Activated B cell treated with CpG ODN at 0.5 μM for 24 hours (primary cell): ENCODE results near the gene FARP1. TPM values are rescaled to one million over a fixed set of nuclear protein-coding genes. Genes with fewer than 3 reads are reported as not detected.

ENCODE experiments used
- ATAC-seq: fragments of 200-7000 bp; cut with Tn5 transposase; one replicate; pipeline ENCODE4 v1.10.0; 2021; ENCODE audit warnings: low read depth, mild to moderate bottlenecking, moderate library complexity
- CTCF ChIA-PET: fragments of 350-600 bp; sonication (Branson Sonifier 250); formaldehyde crosslinking; loops from one replicate; lab custom pipeline; 2021; ENCODE audit warnings: antibody characterized with exemption; lab: Charles Lee
- POLR2A ChIA-PET: fragments of 350-600 bp; sonication (Branson Sonifier 250); formaldehyde crosslinking; loops from one replicate; lab custom pipeline; 2021; ENCODE audit warnings: antibody characterized with exemption; lab: Charles Lee
- DNase-seq: peaks from one replicate; pipeline ENCODE4 v3.0.0; 2022
- H3K27ac Mint-ChIP-seq: one replicate; pipeline ENCODE4 v1.8.0; 2020; ENCODE audit warnings: mixed read lengths
- H3K27me3 Mint-ChIP-seq: one replicate; pipeline ENCODE4 v1.8.0; 2021; ENCODE audit warnings: mixed read lengths
- H3K36me3 Mint-ChIP-seq: one replicate; pipeline ENCODE4 v1.8.0; 2021; ENCODE audit warnings: low read depth, mixed read lengths
- H3K4me1 Mint-ChIP-seq: one replicate; pipeline ENCODE4 v1.8.0; 2021; ENCODE audit warnings: mixed read lengths
- H3K4me3 Mint-ChIP-seq: one replicate; pipeline ENCODE4 v1.8.0; 2020; ENCODE audit warnings: mild to moderate bottlenecking, mixed read lengths
- H3K9me3 Mint-ChIP-seq: one replicate; pipeline ENCODE4 v1.8.0; 2020; ENCODE audit warnings: mixed read lengths
- CTCF ChIP-seq: fragments of 200-600 bp; IDR thresholded peaks from one replicate; pipeline ENCODE4 v1.8.0; 2022; ENCODE audit warnings: antibody characterized with exemption, mild to moderate bottlenecking
- intact Hi-C: fragments of 100-400 bp; cut with micrococcal nuclease; formaldehyde crosslinking; loops from one replicate; pipeline ENCODE4 v1.15.1; 2024
- total RNA-seq: library from RNA; stranded (reverse); gene quantifications from 2 replicates; pipeline ENCODE4 v1.2.3, GENCODE V29; 2022

FARP1 gene
- total RNA-seq, 1 donor from 2014 or later: 2.1 TPM

GRCh38 chr13:98303858-98304257, 161.0 kb downstream of the FARP1 start:
- ATAC-seq (no peak), DNase-seq (no peak)
- ChIA-PET CTCF (no interaction called here), POLR2A (no interaction called here)
- Mint-ChIP-seq H3K4me3 (no peak overlapping the region), H3K4me1 (no peaks in the 10 kb centered on the region), H3K27me3 (peaks cover 9% of the 10 kb centered on the region), H3K9me3 (no peaks in the 10 kb centered on the region), H3K27ac (no peak overlapping the region), H3K36me3 (no peaks in the 10 kb centered on the region)
- no peak for TF ChIP-seq CTCF
- intact Hi-C loops: no loop called here

- Mint-ChIP-seq H3K27me3 (peaks cover 9% of the 10 kb centered on the region), H3K4me3 (no peak overlapping the region), H3K27ac (no peak overlapping the region), H3K36me3 (no peaks in the 10 kb centered on the region), H3K9me3 (no peaks in the 10 kb centered on the region), H3K4me1 (no peaks in the 10 kb centered on the region)
- intact Hi-C loops: no loop called here
- ATAC-seq (no peak), DNase-seq (no peak)
- ChIA-PET CTCF (no interaction called here), POLR2A (no interaction called here)
- TF ChIP-seq CTCF: no peak
These were observed 162.8 kb downstream of the FARP1 start for GRCh38 chr13:98305670-98306069.

GRCh38 chr13:98307463-98308085, 164.7 kb downstream of the FARP1 start:
- Mint-ChIP-seq H3K9me3 (no peaks in the 10 kb centered on the region), H3K27ac (no peak overlapping the region), H3K27me3 (peaks cover 8% of the 10 kb centered on the region), H3K4me1 (no peaks in the 10 kb centered on the region), H3K4me3 (no peak overlapping the region), H3K36me3 (no peaks in the 10 kb centered on the region)
- POLR2A ChIA-PET: no interaction called here
- DNase-seq (no peak), ATAC-seq (no peak)
- intact Hi-C loops: no loop called here
- TF ChIP-seq CTCF: no peak
- CTCF ChIA-PET: no interaction called here

- no peak for TF ChIP-seq CTCF
- ChIA-PET POLR2A (no interaction called here), CTCF (no interaction called here)
- no peak for ATAC-seq
- Mint-ChIP-seq H3K27ac (no peak overlapping the region), H3K9me3 (no peaks in the 10 kb centered on the region), H3K4me3 (no peak overlapping the region), H3K36me3 (no peaks in the 10 kb centered on the region), H3K4me1 (no peaks in the 10 kb centered on the region), H3K27me3 (peaks cover 3% of the 10 kb centered on the region)
- intact Hi-C loops: no loop called here
- DNase-seq: no peak
These were observed 165.4 kb downstream of the FARP1 start for GRCh38 chr13:98308086-98308911.

- Mint-ChIP-seq H3K36me3 (no peaks in the 10 kb centered on the region), H3K27me3 (peaks cover 3% of the 10 kb centered on the region), H3K4me1 (no peaks in the 10 kb centered on the region), H3K9me3 (no peaks in the 10 kb centered on the region), H3K4me3 (no peak overlapping the region), H3K27ac (no peak overlapping the region)
- TF ChIP-seq CTCF: no peak
- POLR2A ChIA-PET: no interaction called here
- ATAC-seq (no peak), DNase-seq (no peak)
- CTCF ChIA-PET: no interaction called here
- intact Hi-C loops: no loop called here
These were observed 166.9 kb downstream of the FARP1 start for GRCh38 chr13:98309569-98310335.
